IPS DF 19.7 (cell line): ENCODE data around the gene PDLIM7.

ENCODE experiments used
- DNase-seq: peaks from one replicate; pipeline ENCODE4 v3.0.0-alpha.2; 2013; ENCODE audit warnings: low read depth, low spot score

The PDLIM7 gene

DNA sequence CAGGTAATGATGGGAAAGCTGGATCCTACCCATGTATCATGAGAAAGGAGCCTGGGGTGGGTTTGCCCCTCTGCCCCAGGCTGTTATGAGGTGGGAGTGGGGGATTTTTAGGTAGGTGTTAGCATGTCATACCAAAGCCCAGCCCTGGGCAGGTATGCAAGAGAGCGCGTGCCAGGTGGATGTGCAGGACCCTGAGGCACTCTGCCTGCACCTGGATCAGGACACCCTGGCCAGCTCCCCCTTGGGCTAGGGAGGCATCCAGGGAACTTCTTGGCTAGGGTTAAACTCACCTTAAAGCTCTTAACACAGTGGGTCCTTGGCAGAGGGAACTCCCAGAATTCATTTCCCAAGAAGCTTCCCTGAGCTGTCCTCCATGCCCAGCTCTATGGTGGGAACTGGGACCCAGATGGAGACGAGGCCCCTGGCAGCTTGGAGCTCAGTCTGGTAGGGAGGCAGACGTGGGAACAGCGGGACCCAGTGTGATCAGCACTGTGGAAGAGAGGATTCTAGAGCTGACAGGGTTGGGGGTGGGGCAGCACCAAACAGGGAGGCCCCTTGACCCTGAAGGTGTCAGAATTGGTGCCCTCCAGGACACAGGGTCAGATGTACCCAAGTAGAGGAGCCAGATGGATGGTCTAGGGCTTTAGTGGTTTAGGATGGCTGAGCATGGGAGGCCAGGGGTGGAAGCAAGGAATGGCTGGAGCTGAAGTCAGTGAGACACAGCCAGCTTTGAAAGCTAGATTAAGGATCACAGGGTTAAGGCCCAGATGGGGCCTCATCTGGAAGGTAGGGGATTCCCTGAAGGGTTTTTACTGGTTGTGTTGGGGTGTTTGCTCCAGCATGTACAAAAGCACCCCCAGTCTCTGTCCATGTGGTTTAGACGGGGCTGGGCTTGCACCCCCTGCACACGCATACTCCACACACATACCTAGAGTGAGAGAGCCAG lies 53.0 kb downstream of the PDLIM7 start:
- DNase-seq = no peak

DNA sequence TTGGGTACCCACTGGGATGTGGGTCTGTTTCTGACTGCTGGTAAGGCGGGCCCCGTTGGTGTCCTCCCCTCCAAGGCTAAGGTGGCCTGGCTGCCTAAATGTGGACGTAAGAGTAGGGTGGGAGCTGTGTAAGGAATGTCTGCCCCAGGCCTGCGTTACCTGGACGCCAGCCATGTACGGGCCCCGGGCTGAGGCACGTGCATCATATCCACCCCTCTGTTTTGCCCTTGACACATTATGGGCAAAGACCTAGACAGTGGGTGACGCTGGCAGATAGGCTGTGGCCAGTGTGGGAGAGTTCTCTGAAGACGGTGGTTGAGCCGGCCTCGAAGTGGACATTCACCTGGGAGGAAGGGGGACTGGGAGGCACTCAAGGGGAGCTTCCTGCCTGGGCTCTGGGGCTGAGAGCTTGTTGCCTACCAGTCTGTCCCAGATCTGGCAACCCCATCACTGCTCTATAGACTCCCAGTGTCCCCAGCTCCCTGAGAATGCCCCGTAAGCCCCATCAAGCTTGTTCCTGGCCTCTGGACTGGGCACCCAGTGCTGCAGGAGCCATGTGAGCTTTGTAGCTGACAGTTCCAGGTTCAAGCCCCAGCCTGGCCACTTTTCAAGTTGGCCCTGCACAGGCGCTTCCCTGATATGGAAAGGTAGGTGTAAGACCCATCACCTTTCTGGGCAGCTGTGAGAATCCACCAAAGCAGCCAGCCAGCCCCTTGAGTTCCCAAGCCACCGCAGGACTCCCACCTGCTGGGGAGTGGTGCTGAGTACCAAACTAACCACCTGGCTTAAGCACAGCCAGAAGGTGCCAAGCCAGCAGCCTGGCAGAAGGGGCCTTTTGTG lies 54.0 kb downstream of the PDLIM7 start:
- DNase-seq = no peak

DNA sequence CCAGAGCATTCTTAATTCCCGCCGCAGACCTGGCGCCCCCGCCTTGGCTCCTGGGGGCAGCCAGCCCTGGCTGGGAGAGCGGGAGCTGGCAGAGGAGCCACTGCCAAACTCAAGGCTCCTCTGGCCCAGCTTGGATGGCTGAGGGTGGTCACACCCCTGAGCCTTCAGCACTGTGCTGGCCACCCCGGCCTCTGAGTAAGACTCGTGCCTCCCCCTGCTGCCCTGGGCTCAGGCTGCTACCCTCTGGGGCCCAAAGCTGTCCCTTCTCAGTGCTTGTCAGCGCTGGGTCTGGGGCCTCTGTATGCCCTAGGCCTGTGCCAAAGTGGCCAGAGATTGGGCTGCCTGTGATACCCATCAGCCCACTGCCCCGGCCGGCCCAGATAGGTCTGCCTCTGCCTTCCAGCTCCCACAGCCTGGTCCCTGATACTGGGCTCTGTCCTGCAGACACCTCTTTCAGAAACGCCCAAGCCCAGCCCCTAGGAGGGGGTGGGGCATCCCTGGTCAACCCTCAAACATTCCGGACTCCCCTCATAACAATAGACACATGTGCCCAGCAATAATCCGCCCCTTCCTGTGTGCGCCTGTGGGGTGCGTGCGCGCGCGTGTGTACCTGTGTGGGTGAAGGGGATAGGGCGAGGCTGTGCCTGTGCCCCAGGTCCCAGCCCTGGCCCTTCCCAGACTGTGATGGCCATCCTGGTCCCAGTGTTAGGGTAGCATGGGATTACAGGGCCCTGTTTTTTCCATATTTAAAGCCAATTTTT lies 55.2 kb downstream of the PDLIM7 start:
- no peak for DNase-seq

DNA sequence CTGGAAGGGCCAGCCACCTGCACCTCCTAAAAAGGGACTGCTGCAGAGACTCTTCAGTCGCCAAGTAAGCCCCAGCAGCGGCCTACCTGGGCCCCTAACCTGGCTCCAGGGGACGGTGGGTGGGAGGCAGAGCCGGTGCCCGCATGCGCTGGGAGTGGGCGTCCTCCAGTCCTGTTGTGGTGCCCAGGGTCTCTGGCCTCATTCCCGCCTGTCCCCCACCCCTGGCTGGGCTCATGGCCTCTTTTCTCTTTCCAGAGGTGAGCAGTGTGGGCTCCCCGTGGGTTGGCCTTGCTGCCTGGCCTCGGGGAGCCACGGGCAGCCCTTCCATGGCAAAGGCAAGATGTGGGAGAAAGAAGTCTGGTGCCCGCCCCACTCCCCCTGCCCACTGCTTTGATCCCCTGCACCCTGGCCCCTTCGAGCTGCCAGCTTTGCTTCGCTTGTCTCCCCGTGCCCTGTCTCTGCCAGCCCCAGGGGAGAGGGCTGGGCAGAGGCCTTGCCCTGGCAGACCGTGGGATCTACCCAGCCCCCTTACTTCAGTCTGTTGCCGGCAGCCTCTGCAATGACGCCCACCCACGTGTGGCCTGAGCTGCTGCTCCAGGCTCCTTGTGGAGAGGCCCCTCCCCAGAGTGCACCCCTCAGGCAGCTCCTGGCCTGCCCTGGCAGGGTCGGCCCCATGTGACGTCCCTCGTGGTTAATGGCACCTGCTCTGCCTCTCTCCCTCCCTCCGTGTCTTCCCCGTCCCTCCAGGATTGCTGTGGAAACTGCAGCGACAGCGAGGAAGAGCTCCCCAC lies 56.2 kb downstream of the PDLIM7 start:
- no peak for DNase-seq

DNA sequence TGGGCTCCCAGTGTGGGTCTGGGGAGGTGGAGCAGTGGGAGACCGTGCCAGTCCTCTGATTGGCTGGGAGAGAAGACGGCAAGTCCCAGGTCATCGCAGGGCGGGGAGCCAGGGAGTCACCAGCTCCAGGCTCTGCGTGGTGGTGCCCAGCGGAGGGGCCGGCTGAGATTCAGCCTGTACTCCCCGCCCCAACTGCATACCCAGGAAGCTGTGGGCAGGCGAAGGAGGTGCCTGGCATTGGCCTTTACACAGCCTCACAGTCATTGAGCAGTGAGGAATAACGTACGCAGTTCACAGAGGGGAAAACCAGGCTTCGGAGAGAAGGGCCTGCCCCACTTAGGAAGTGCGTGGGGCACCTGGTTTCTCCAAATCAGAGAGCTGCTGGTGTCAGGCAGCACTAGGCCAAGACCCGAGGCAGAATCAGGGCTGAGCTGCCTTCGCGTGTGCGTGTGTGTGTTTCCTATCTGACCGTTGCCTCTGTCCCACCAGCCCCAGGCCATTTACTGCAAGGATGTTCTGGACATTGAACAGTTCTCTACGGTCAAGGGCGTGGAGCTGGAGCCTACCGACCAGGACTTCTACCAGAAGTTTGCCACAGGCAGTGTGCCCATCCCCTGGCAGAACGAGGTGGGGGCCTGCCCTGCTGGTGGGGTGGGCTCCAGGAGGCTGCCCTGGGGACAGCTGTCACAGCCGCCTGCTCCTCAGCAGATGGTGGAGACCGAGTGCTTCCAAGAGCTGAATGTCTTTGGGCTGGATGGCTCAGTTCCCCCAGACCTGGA lies 57.0 kb downstream of the PDLIM7 start:
- no peak for DNase-seq

DNA sequence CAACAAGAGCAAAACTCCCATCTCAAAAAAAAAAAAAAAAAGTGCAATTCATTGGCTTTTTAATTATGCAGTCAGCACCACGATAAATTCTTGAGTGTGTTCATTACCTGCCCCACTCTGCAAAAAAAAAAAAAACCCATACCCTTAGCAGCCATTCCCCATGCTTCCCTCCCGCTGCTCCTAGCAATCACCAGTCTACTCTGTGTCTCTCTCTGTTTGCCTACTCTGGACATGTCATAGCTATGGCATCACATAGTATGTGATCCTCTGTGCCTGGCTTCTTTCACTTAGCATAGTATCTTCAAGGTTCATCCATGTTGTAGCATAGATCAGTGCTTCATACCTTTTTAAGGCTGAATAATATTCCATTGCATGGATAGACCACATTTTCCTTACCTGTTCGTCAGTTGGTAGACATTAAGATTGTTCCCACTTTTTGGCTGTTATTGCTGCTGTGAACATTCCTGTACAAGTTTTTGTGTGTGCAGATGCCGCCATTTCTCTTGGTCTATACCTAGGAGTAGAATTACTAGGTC lies 57.8 kb downstream of the PDLIM7 start:
- no peak for DNase-seq

DNA sequence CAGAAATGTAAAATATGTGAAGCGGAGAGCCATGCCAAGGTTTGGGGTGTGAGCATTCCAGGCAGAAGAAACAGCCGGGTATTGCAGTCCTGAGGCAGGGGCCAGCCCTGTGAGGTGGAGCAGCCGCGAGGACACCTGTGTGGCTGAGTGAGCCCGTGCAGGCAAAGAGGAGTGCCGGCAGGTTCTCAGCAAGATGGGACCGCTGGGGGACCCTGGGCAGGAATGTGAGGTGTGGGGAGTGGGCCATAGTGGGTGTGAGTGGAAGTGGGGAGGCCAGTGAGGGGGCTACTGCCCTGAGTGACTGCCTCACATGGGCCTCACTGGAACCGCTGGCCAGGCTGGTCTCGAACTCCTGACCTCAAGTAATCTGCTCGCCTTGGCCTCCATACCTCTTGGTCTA lies 58.9 kb downstream of the PDLIM7 start:
- DNase-seq = no peak

DNA sequence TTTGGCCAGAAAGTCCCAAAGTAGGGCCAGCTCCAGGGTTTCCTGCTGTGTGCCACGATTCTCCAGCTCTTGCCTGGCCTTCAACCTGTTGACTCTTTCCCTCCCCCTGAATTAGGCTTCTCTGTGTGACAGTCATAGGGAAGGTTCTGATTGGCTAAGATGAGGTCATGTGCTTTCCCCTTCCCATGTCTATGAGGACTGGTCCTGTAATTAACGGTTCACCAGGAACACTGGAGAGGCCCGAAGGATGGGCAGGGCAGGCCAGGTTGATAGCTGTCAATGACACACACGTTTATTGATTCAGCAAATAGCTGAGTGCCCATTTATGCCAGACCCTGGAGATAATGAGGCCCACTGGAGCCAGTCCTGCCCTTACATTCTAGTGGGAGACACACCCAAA lies 59.8 kb downstream of the PDLIM7 start:
- DNase-seq = no peak

DNA sequence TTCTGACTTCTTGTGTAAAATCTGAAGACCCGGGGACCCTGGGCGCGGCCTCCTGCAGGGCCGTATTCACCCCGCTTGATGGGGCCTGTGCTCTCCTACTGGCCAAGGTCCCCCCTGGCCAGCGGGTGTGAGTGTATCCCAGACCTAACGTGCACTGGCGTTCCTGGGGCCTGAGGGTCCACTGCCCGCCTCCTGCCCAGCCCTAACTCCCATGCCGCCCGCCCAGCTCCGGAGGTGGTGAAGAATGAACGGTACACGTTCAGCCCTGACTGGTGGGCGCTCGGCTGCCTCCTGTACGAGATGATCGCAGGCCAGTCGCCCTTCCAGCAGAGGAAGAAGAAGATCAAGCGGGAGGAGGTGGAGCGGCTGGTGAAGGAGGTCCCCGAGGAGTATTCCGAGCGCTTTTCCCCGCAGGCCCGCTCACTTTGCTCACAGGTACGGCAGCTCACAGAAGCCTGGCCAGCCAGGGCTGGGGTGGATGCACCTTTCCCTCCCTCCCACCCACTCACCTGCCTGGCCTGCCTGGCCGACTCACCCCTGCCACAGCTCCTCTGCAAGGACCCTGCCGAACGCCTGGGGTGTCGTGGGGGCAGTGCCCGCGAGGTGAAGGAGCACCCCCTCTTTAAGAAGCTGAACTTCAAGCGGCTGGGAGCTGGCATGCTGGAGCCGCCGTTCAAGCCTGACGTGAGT lies 61.4 kb downstream of the PDLIM7 start:
- DNase-seq = no peak

DNA sequence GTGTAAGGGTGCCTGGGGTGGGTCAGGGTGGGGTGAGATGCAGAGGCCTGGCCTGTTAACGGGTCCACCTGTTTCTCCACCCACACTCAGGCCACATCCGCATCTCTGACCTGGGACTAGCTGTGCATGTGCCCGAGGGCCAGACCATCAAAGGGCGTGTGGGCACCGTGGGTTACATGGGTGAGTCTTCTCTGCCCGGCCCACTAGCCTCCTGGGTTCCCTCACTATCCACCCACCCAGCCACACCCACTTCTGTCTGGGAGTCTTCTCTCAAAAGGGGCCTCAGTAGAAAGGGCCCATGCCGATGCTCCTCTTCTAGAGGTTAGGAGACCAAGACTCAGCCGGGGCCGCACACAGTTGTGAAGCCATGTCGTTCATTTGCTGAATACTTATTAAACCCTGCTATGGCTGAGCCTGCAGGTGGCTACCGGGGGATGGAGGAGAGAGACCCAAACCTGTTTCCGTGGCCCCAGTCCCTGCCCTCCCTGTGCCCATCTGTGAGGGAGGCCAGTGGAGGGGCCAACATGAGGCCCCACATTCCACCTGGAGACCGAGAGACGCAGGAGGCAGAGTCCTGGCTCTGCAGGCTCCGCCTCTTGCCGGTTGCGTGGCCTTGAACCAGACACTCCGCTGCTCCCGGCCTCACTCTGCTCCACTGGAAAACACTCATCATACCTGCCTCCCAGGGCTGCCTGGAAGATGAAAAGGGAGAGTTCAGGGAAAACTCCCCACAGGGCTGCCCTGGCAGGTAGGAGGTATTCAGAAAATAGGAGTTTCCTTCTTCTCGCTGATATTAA lies 62.3 kb downstream of the PDLIM7 start:
- DNase-seq = no peak

DNA sequence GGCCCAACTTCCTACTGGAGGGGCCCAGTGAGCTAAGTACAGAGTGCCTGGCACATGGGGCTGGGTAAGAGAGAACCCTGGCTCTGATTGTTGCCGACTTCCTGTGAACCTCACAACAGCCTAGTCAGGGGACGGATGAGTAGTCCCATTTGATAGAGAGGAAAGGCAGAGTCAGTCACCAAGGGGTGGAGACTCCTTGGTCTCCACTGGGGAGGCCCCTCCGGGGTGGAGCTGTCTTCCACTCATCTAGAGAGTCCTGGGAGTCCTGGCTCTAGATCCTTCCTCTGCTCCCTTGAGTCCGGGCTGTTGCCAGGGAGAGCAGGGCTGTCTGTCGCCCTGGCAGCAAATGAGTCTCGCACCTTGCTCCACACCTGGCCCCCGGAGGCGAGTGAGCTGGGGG lies 63.0 kb downstream of the PDLIM7 start:
- no peak for DNase-seq

DNA sequence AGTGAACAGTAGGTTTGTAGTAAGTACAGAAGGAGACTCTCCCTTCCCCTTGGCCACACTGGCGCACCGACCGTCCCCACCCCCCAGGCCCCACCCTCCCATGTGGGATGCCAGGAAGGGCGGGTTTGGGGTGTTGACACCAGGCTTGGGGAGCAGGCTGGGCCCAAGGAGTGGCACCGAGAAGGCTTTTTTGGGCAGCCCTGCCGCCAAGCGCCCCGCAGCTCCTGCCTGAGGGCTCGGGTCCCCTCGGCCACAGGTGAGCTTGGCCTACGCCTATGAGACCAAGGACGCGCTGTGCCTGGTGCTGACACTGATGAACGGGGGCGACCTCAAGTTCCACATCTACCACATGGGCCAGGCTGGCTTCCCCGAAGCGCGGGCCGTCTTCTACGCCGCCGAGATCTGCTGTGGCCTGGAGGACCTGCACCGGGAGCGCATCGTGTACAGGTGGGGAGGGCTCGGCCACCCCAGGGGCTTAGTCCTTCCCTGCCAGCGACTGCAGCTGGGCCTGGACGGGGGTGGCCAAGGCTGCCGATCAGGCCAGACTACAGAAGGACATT lies 63.7 kb downstream of the PDLIM7 start:
- no peak for DNase-seq
